SU-DHL-6 (cell line): ENCODE measurements around the gene ZNF91.

Experiments
- H2AFZ ChIP-seq: fragments of 200-600 bp; sonication (generic); 2 replicates; pipeline ENCODE4 v1.6.1; 2014; ENCODE audit warnings: low read depth, mild to moderate bottlenecking, moderate library complexity, mixed read lengths, antibody characterized with exemption, low read length; ENCODE audit not compliant: severe bottlenecking
- H3F3A ChIP-seq: fragments of 200-600 bp; shearing (Covaris generic); 2 replicates; pipeline ENCODE4 v1.6.0; 2016; ENCODE audit warnings: antibody characterized with exemption, mild to moderate bottlenecking; ENCODE audit not compliant: insufficient read depth
- H3K27ac ChIP-seq: fragments of 200-600 bp; sonication (generic); 2 replicates; pipeline ENCODE4 v1.5.1; 2016; ENCODE audit warnings: low read depth, mild to moderate bottlenecking, low read length, moderate library complexity, mixed read lengths
- H3K27me3 ChIP-seq: fragments of 200-600 bp; sonication (generic), shearing (Covaris generic); 2 replicates; pipeline ENCODE4 v1.6.0; 2014; ENCODE audit warnings: mild to moderate bottlenecking, low read length
- H3K36me3 ChIP-seq: fragments of 200-600 bp; sonication (generic); 2 replicates; pipeline ENCODE4 v1.6.1; 2014; ENCODE audit warnings: mild to moderate bottlenecking, low read length, mixed read lengths
- H3K4me2 ChIP-seq: fragments of 300-600, 200-600 bp; shearing (Covaris generic), sonication (generic); 2 replicates; pipeline ENCODE4 v1.6.0; 2014; ENCODE audit warnings: low read length, low read depth, mild to moderate bottlenecking; ENCODE audit not compliant: poor library complexity, severe bottlenecking
- H3K4me3 ChIP-seq: fragments of 200-600 bp; sonication (generic); 2 replicates; pipeline ENCODE4 v1.5.1; 2014; ENCODE audit warnings: antibody characterized with exemption, low read length, mild to moderate bottlenecking, mixed read lengths; ENCODE audit not compliant: insufficient read depth, poor library complexity, severe bottlenecking
- H3K79me2 ChIP-seq: fragments of 200-600 bp; sonication (generic); 2 replicates; pipeline ENCODE4 v1.6.1; 2014; ENCODE audit warnings: mild to moderate bottlenecking, low read length, moderate library complexity; ENCODE audit not compliant: insufficient read depth
- H3K9ac ChIP-seq: fragments of 200-600 bp; sonication (generic); 2 replicates; pipeline ENCODE4 v1.7.0; 2014; ENCODE audit warnings: mild to moderate bottlenecking, low read length
- H3K9me2 ChIP-seq: fragments of 200-600 bp; sonication (generic); replicated peaks from 2 replicates; pipeline ENCODE4 v1.6.1; 2014; ENCODE audit warnings: low read length; ENCODE audit not compliant: insufficient read depth
- H3K9me3 ChIP-seq: fragments of 200-600 bp; sonication (generic); 2 replicates; pipeline ENCODE4 v1.6.1; 2014; ENCODE audit warnings: low read length, mixed read lengths; ENCODE audit not compliant: insufficient read depth
- H4K20me1 ChIP-seq: fragments of 200-600 bp; sonication (generic); 2 replicates; pipeline ENCODE4 v1.6.1; 2014; ENCODE audit warnings: low read depth, mild to moderate bottlenecking, antibody characterized with exemption, low read length, moderate library complexity, mixed read lengths
- CTCF ChIP-seq: fragments of 200-600 bp; sonication (generic); IDR thresholded peaks from one replicate; pipeline ENCODE4 v1.5.1; 2017; ENCODE audit warnings: antibody characterized with exemption, mild to moderate bottlenecking, low read length, moderate library complexity; ENCODE audit not compliant: insufficient read depth, poor library complexity, severe bottlenecking
- EZH2phosphoT487 ChIP-seq: fragments of 200-600 bp; sonication (generic), shearing (Covaris generic); conservative IDR thresholded peaks from 2 replicates; pipeline ENCODE4 v1.6.1; 2018; ENCODE audit warnings: mild to moderate bottlenecking, antibody characterized with exemption, low read length, moderate library complexity, mixed read lengths

ZNF91 gene

GRCh38 chr19:23313196-23313595, 82.1 kb downstream of the ZNF91 start:
- Histone ChIP-seq H3F3A (no peaks in the 10 kb centered on the region), H3K4me3 (no peak overlapping the region), H3K79me2 (no peaks in the 10 kb centered on the region), H3K36me3 (no peaks in the 10 kb centered on the region), H3K9me2 (no peaks in the 10 kb centered on the region), H4K20me1 (no peaks in the 10 kb centered on the region), H3K27ac (no peak overlapping the region), H3K9me3 (no peaks in the 10 kb centered on the region), H3K9ac (no peak overlapping the region), H3K27me3 (no peaks in the 10 kb centered on the region), H2AFZ (no peak overlapping the region), H3K4me2 (no peak overlapping the region)
- no peak for TF ChIP-seq EZH2phosphoT487
- no peak for TF ChIP-seq CTCF

DNA sequence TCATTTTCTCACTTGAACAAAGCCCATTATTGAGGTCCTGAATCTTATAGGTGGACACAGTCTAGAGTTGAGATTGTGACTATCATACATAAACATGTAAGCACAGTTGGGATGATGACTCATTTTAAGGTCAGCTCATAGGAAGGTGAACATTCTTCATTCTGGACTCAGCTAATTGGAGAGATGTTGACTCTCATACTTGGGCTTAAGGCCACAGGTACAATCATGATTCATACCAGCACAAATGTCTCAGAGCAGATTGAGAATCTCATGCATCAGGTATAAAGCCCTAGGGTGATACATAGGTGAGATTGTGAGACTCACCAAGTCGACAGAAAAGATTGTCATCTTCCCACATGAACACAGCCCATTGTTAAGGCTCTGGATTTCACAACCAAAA, 82.8 kb downstream of the ZNF91 start:
- Histone ChIP-seq H3K27me3 (no peaks in the 10 kb centered on the region), H3K27ac (no peak overlapping the region), H4K20me1 (no peaks in the 10 kb centered on the region), H3K36me3 (no peaks in the 10 kb centered on the region), H3K4me2 (no peak overlapping the region), H3F3A (no peaks in the 10 kb centered on the region), H3K9me3 (no peaks in the 10 kb centered on the region), H3K9me2 (no peaks in the 10 kb centered on the region), H2AFZ (no peak overlapping the region), H3K9ac (no peak overlapping the region), H3K4me3 (no peak overlapping the region), H3K79me2 (no peaks in the 10 kb centered on the region)
- no peak for TF ChIP-seq EZH2phosphoT487
- TF ChIP-seq CTCF: no peak

DNA sequence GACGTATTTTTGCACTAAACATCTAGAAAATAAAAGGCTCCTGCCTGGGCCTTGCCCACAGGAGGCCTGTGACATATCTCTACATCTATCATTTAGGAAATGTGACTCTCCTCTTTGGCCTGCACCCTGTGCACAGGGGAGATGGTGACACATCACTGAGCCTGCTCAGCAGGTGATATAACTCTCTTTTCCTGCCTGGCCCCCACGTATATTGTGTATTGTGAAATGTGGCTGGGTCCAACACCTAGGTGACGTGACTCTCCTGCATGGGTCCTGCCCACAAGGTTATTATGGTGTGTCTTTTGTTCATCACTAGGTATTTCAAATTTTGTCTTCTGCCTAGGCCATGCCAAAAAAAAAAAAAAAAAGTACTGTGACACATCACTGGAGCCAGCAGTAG, 83.7 kb downstream of the ZNF91 start:
- H2AFZ ChIP-seq: no peak overlapping the region
- no peaks in the 10 kb centered on the region for H3K9me2 ChIP-seq
- no peaks in the 10 kb centered on the region for H3K9me3 ChIP-seq
- H3K27ac ChIP-seq: no peak overlapping the region
- TF ChIP-seq EZH2phosphoT487 (no peak), CTCF (no peak)
- H3K4me2 ChIP-seq: no peak overlapping the region
- H3K27me3 ChIP-seq: no peaks in the 10 kb centered on the region
- H3K4me3 ChIP-seq: no peak overlapping the region
- no peaks in the 10 kb centered on the region for H3F3A ChIP-seq
- H4K20me1 ChIP-seq: no peaks in the 10 kb centered on the region
- H3K79me2 ChIP-seq: no peaks in the 10 kb centered on the region
- H3K36me3 ChIP-seq: no peaks in the 10 kb centered on the region
- no peak overlapping the region for H3K9ac ChIP-seq
